ENCODE results near the gene PFN2.
"Not testable (repeated sequence)": the region's sequence is repeated elsewhere in the genome, so short reads cannot be mapped to it uniquely, and the experiment has no call there.

- not testable (repeated sequence) for TF ChIP-seq CTCF (conservative IDR thresholded peaks at IDR 0.05 in 1 of 2, IDR thresholded peaks at IDR 0.05 in 1 of 2; ENCODE audit: low read depth in 1 of 2, low read length in 2 of 2); EZH2 (IDR thresholded peaks at IDR 0.05; ENCODE audit: low read length, missing control alignments)
Observed at GRCh38 chr3:149981979-149982378, 11.3 kb upstream of the PFN2 start.

Measured in fibroblast of lung (primary cell).